Suprapubic skin (tissue), 4 donors: ENCODE results near the gene TIPARP.

Experiments
- POLR2A ChIP-seq, 2 donors: fragments of 450-650 bp; IDR thresholded peaks; one replicate each; pipeline ENCODE4 v1.6.1; 2017; ENCODE audit warnings: antibody characterized with exemption in 2 of 2, mild to moderate bottlenecking in 2 of 2, moderate library complexity in 2 of 2
- POLR2AphosphoS5 ChIP-seq, 3 donors: sonication (generic); formaldehyde crosslinking; IDR thresholded peaks; one replicate each; pipeline ENCODE4 v1.6.1; 2017; ENCODE audit warnings: antibody characterized with exemption in 3 of 3
- TF ChIP-seq, protein P1 (sequence below), 2 donors: fragments of 200-600 bp in 1 of 2; fragments of 450-650 bp in 1 of 2; sonication (generic) in 1 of 2; IDR thresholded peaks; one replicate each; pipeline ENCODE4 v1.5.1; 2016 to 2019; ENCODE audit warnings: antibody characterized with exemption in 2 of 2, mild to moderate bottlenecking in 1 of 2, moderate library complexity in 1 of 2

GRCh38 chr3:156665291-156665690, 9.1 kb upstream of the TIPARP start:
- TF ChIP-seq, protein P1, sequence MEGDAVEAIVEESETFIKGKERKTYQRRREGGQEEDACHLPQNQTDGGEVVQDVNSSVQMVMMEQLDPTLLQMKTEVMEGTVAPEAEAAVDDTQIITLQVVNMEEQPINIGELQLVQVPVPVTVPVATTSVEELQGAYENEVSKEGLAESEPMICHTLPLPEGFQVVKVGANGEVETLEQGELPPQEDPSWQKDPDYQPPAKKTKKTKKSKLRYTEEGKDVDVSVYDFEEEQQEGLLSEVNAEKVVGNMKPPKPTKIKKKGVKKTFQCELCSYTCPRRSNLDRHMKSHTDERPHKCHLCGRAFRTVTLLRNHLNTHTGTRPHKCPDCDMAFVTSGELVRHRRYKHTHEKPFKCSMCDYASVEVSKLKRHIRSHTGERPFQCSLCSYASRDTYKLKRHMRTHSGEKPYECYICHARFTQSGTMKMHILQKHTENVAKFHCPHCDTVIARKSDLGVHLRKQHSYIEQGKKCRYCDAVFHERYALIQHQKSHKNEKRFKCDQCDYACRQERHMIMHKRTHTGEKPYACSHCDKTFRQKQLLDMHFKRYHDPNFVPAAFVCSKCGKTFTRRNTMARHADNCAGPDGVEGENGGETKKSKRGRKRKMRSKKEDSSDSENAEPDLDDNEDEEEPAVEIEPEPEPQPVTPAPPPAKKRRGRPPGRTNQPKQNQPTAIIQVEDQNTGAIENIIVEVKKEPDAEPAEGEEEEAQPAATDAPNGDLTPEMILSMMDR (IDR thresholded peaks at IDR 0.05): no peak
- no peak for TF ChIP-seq POLR2A (IDR thresholded peaks at IDR 0.05)
- TF ChIP-seq POLR2AphosphoS5 (IDR thresholded peaks at IDR 0.05): no peak
